ENCODE data around the gene DBT. TPM values are rescaled to one million over a fixed set of nuclear protein-coding genes. Genes with fewer than 3 reads are reported as not detected.
"Not testable (repeated sequence)": the region's sequence is repeated elsewhere in the genome, so short reads cannot be mapped to it uniquely, and the experiment has no call there.

The DBT gene
- 10 to 100 TPM in 4 of 6 experiments, 1 to 10 TPM in 2; 5.1 to 32.5 (median 18.2) TPM for total RNA-seq
- long read RNA-seq, partial matches to known transcripts: 0 of 2 reads
- long read RNA-seq, other reads (novel, unspliced or antisense): 2 of 2 reads

- intact Hi-C loops (cut with DNase I): no loop called here
- Histone ChIP-seq H3K27me3 (no peaks in the 10 kb centered on the region), H3K4me1 (peaks cover 0 to 15% (median 0%) of the 10 kb centered on the region in 4 donors), H3K4me3 (peak within 1 kb of the TSS; percentile 74 to 84 (median 80)), H3K27ac (peak within 1 kb of the TSS; percentile 71 to 90 (median 78)), H3K36me3 (no peaks in the 10 kb centered on the region), H3K9me3 (no peaks in the 10 kb centered on the region)
- TF ChIP-seq POLR2A (IDR thresholded peaks at IDR 0.05) (peak; percentile 90), CTCF (IDR thresholded peaks at IDR 0.05) (peak in 1 of 4 donors; percentile 10)
- under 1% methylated on average over 23 of the region's 31 CpGs for WGBS (ENCODE audit: insufficient coverage, low coverage, low lambda C conversion rate, missing lambda C conversion rate)
- ATAC-seq (peak; percentile 100), DNase-seq (peak; percentile 93 to 98 (median 97))
Measured at GRCh38 chr1:100249537-100250257, at the start of gene DBT. Gene DBT (minus strand): TSS chr1:100249834. CDS start chr1:100249820, 14 bp downstream.

GRCh38 chr1:100298512-100298911 lies 48.9 kb upstream of the DBT start:
- 98% methylated on average over 4 of the region's 4 CpGs for WGBS (ENCODE audit: insufficient coverage, low coverage, low lambda C conversion rate, missing lambda C conversion rate)
- TF ChIP-seq CTCF (IDR thresholded peaks at IDR 0.05) (no peak), POLR2A (IDR thresholded peaks at IDR 0.05) (no peak)
- no peak for DNase-seq

GRCh38 chr1:100296997-100297396 lies 47.4 kb upstream of the DBT start:
- H3K9me3 ChIP-seq; H3K36me3 ChIP-seq; H3K27me3 ChIP-seq; H3K4me1 ChIP-seq; intact Hi-C loops (cut with DNase I); ATAC-seq; DNase-seq; H3K4me3 ChIP-seq; H3K27ac ChIP-seq: not testable (repeated sequence)

More at GRCh38 chr1:100298512-100298911, 48.9 kb upstream of the DBT start:
- Histone ChIP-seq H3K27me3 (no peaks in the 10 kb centered on the region), H3K27ac (no peak overlapping the region), H3K9me3 (no peaks in the 10 kb centered on the region), H3K4me3 (no peak overlapping the region), H3K36me3 (peaks cover 0 to 2% (median 0%) of the 10 kb centered on the region in 4 donors), H3K4me1 (no peaks in the 10 kb centered on the region)
- intact Hi-C loops (cut with DNase I): no loop called here
- no peak for ATAC-seq

GRCh38 chr1:100296140-100296539 lies 46.5 kb upstream of the DBT start:
- WGBS (ENCODE audit: insufficient coverage, low coverage, low lambda C conversion rate, missing lambda C conversion rate): 88% methylated on average over 8 of the region's 8 CpGs
- ATAC-seq (no peak), DNase-seq (no peak)
- H3K36me3 ChIP-seq: peaks cover 0 to 16% (median 6%) of the 10 kb centered on the region in 4 donors
- no peak overlapping the region for H3K27ac ChIP-seq
- no peaks in the 10 kb centered on the region for H3K9me3 ChIP-seq
- H3K4me1 ChIP-seq: no peaks in the 10 kb centered on the region
- H3K27me3 ChIP-seq: no peaks in the 10 kb centered on the region
- H3K4me3 ChIP-seq: no peak overlapping the region
- intact Hi-C loops (cut with DNase I): no loop called here
- TF ChIP-seq POLR2A (IDR thresholded peaks at IDR 0.05): no peak
- no peak for TF ChIP-seq CTCF (IDR thresholded peaks at IDR 0.05)

- 27% methylated on average over 1 of the region's 1 CpG for WGBS (ENCODE audit: insufficient coverage, low coverage, low lambda C conversion rate, missing lambda C conversion rate)
- no peak overlapping the region for H3K4me3 ChIP-seq
- peak; percentile 45 to 82 (median 60) for ATAC-seq
- TF ChIP-seq POLR2A (IDR thresholded peaks at IDR 0.05): no peak
- TF ChIP-seq CTCF (IDR thresholded peaks at IDR 0.05): no peak
- H3K4me1 ChIP-seq: no peaks in the 10 kb centered on the region
- H3K27ac ChIP-seq: no peak overlapping the region
- DNase-seq: no peak
- no peaks in the 10 kb centered on the region for H3K27me3 ChIP-seq
- no peaks in the 10 kb centered on the region for H3K9me3 ChIP-seq
- peaks cover 0 to 45% (median 13%) of the 10 kb centered on the region in 4 donors for H3K36me3 ChIP-seq
- intact Hi-C loops (cut with DNase I): no loop called here
Measured at GRCh38 chr1:100292711-100293110, 43.1 kb upstream of the DBT start.

Data from right lobe of liver (tissue), 6 donors.